ENCODE measurements around the gene CEP68.
A peak's percentile ranks its signal among the peaks of the same experiment; 100 is the strongest.
"Not testable (repeated sequence)": the region's sequence is repeated elsewhere in the genome, so short reads cannot be mapped to it uniquely, and the experiment has no call there.

Gene CEP68

GRCh38 chr2:65092791-65093190 lies 36.6 kb downstream of the CEP68 start:
- no peak for FAIRE-seq

- no peak for FAIRE-seq
Observed at GRCh38 chr2:65093211-65093610, 37.0 kb downstream of the CEP68 start.

GRCh38 chr2:65096948-65097347 lies 40.7 kb downstream of the CEP68 start:
- no peak for FAIRE-seq

GRCh38 chr2:65097844-65098243 lies 41.6 kb downstream of the CEP68 start:
- FAIRE-seq = no peak

- FAIRE-seq = no peak
Observed at GRCh38 chr2:65098741-65099140, 42.5 kb downstream of the CEP68 start.

GRCh38 chr2:65101071-65101470 lies 44.9 kb downstream of the CEP68 start:
- FAIRE-seq = no peak

- FAIRE-seq = no peak
Observed at GRCh38 chr2:65103013-65103715, 46.9 kb downstream of the CEP68 start.

GRCh38 chr2:65107530-65107929 lies 51.3 kb downstream of the CEP68 start:
- FAIRE-seq = no peak

GRCh38 chr2:65108780-65109179 lies 52.6 kb downstream of the CEP68 start:
- no peak for FAIRE-seq

GRCh38 chr2:65112633-65113032 lies 56.4 kb downstream of the CEP68 start:
- FAIRE-seq = no peak

GRCh38 chr2:65113229-65113628 lies 57.0 kb downstream of the CEP68 start:
- FAIRE-seq = no peak

- FAIRE-seq = no peak
Observed at GRCh38 chr2:65113816-65114215, 57.6 kb downstream of the CEP68 start.

GRCh38 chr2:65114921-65115320 lies 58.7 kb downstream of the CEP68 start:
- FAIRE-seq = peak; percentile 17

GRCh38 chr2:65116645-65117044 lies 60.4 kb downstream of the CEP68 start:
- peak; percentile 17 for FAIRE-seq

GRCh38 chr2:65120990-65121693 lies 64.9 kb downstream of the CEP68 start:
- no peak for FAIRE-seq

GRCh38 chr2:65122313-65122712 lies 66.1 kb downstream of the CEP68 start:
- FAIRE-seq = no peak

GRCh38 chr2:65125457-65125856 lies 69.2 kb downstream of the CEP68 start:
- not testable (repeated sequence) for FAIRE-seq

GRCh38 chr2:65128297-65129190 lies 72.3 kb downstream of the CEP68 start:
- FAIRE-seq = no peak

GRCh38 chr2:65129286-65129825 lies 73.1 kb downstream of the CEP68 start:
- FAIRE-seq = no peak

GRCh38 chr2:65129826-65130663 lies 73.8 kb downstream of the CEP68 start, which contains the start of gene RAB1A:
Gene RAB1A (minus strand): TSS chr2:65130106. CDS start chr2:65129915, 191 bp downstream.
- peak; percentile 84 for FAIRE-seq

GRCh38 chr2:65130664-65131175 lies 74.5 kb downstream of the CEP68 start:
- no peak for FAIRE-seq

- not testable (repeated sequence) for FAIRE-seq
Observed at GRCh38 chr2:65132930-65133329, 76.7 kb downstream of the CEP68 start.

Measured in TTC549 (cell line).